ENCODE measurements around the gene CYB561D1. TPM values are rescaled to one million over a fixed set of nuclear protein-coding genes. Genes with fewer than 3 reads are reported as not detected.

The CYB561D1 gene
- total RNA-seq, 1 donor from 2014 or later: 10.8 TPM

- no peak overlapping the region for H3K27ac Mint-ChIP-seq (ENCODE audit: unreplicated experiment)
Measured at GRCh38 chr1:109508873-109509175, 14.9 kb downstream of the CYB561D1 start.

DNA sequence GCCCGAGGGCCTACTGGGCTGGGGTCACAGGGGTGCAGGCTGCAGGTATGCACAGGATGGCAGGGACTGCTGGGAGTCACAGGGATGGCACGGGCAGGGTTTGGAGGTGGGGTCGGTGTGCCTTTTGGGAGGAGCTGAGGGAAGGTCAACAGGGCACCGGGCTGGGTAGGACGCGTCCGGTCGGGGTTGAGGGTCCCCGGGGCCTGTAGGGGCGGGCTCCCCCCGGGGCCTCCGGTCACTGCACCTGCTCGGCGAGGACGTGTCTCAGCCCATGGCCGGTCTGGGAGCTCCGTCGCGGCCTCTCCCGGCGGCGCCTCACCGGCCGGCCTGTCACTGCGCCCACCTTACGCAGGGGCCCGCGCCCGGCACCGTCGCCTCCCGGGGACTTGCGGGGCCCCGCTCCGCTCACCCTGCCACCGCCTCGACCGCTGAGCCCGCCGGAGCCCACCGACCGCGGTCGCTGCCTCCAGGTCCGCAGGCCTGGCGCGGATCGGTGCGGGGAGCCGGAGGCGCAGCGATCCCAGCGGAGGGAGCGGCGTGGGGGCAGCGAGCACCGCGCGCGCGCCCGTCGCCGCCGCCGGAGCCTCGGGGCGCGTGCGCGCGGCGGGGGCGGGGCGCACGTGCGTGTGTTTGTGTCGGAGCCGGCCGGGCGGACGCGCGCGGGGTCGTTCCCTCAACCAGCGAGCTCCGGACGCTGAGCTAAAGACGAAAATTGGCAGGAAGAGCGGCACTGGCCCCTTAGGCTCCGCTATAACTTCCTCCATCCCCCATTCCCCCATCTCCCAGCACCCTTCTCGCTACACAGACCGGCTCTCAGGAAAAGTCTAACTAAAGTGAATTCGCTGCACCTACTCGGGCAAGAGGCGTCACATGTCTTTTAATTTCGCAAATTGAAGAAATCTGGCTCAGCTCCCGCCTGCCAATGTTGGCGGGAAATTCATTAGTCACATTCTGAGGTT lies 15.6 kb downstream of the CYB561D1 start, which contains the start of gene AMIGO1:
TSS of gene AMIGO1 (minus strand) at position 552 of the 959 bp plus-strand sequence. CDS start 815 bp downstream, outside the sequence.
- DNase-seq (ENCODE audit: low spot score): no peak
- H3K27ac Mint-ChIP-seq (ENCODE audit: unreplicated experiment): no peak within 1 kb of the TSS
- no peaks in the 10 kb centered on the region for H3K36me3 Mint-ChIP-seq (ENCODE audit: low read depth)
- H3K9me3 Mint-ChIP-seq (ENCODE audit: low read depth): no peaks in the 10 kb centered on the region
- peak within 1 kb of the TSS; percentile 78 for H3K4me3 Mint-ChIP-seq (ENCODE audit: unreplicated experiment)
- TF ChIP-seq, protein P1, sequence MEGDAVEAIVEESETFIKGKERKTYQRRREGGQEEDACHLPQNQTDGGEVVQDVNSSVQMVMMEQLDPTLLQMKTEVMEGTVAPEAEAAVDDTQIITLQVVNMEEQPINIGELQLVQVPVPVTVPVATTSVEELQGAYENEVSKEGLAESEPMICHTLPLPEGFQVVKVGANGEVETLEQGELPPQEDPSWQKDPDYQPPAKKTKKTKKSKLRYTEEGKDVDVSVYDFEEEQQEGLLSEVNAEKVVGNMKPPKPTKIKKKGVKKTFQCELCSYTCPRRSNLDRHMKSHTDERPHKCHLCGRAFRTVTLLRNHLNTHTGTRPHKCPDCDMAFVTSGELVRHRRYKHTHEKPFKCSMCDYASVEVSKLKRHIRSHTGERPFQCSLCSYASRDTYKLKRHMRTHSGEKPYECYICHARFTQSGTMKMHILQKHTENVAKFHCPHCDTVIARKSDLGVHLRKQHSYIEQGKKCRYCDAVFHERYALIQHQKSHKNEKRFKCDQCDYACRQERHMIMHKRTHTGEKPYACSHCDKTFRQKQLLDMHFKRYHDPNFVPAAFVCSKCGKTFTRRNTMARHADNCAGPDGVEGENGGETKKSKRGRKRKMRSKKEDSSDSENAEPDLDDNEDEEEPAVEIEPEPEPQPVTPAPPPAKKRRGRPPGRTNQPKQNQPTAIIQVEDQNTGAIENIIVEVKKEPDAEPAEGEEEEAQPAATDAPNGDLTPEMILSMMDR (IDR thresholded peaks at IDR 0.05): no peak
- H3K4me1 Mint-ChIP-seq (ENCODE audit: low read depth): peaks cover 20% of the 10 kb centered on the region
- H3K27me3 Mint-ChIP-seq (ENCODE audit: low read depth): peaks cover 5% of the 10 kb centered on the region

More at GRCh38 chr1:109508873-109509175, 14.9 kb downstream of the CYB561D1 start:
- Mint-ChIP-seq H3K9me3 (ENCODE audit: low read depth) (no peaks in the 10 kb centered on the region), H3K36me3 (ENCODE audit: low read depth) (no peaks in the 10 kb centered on the region), H3K27me3 (ENCODE audit: low read depth) (peaks cover 5% of the 10 kb centered on the region), H3K4me1 (ENCODE audit: low read depth) (peaks cover 20% of the 10 kb centered on the region), H3K4me3 (ENCODE audit: unreplicated experiment) (peak overlapping the region; percentile 76)
- TF ChIP-seq, protein P1 (IDR thresholded peaks at IDR 0.05): no peak
- DNase-seq (ENCODE audit: low spot score): no peak

DNA sequence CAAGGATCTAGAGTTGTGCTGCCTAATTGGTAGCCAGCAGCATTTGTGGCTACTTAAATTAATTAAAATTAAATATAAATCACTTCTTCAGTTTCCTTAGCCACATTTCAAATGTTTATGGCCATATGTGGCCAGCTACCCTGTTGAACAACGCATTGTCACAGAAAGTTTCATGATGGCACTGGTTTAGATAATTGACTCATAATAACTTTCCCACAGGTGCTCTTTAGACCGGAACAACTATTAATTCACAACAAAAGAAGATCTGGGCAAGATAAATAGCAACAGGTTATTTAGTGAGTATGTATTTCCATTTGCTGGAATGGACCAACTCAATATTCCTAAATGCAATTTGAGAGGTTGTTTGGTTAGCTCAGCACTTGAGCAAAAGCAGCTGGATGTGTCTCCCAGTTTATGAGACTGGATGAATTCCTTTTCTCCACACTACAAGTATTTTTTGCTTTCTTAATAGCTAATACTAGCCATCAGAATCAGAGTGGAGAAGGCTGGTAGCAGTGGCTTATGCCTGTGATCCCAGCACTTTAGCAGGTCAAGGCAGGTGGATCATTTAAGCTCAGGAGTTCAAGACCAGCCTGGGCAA lies 19.3 kb downstream of the CYB561D1 start:
- Mint-ChIP-seq H3K36me3 (ENCODE audit: low read depth) (no peaks in the 10 kb centered on the region), H3K27me3 (ENCODE audit: low read depth) (peaks cover 5% of the 10 kb centered on the region), H3K4me3 (ENCODE audit: unreplicated experiment) (no peak overlapping the region), H3K9me3 (ENCODE audit: low read depth) (no peaks in the 10 kb centered on the region), H3K27ac (ENCODE audit: unreplicated experiment) (no peak overlapping the region), H3K4me1 (ENCODE audit: low read depth) (peaks cover 27% of the 10 kb centered on the region)
- DNase-seq (ENCODE audit: low spot score): no peak
- TF ChIP-seq, protein P1 (IDR thresholded peaks at IDR 0.05): no peak

DNA sequence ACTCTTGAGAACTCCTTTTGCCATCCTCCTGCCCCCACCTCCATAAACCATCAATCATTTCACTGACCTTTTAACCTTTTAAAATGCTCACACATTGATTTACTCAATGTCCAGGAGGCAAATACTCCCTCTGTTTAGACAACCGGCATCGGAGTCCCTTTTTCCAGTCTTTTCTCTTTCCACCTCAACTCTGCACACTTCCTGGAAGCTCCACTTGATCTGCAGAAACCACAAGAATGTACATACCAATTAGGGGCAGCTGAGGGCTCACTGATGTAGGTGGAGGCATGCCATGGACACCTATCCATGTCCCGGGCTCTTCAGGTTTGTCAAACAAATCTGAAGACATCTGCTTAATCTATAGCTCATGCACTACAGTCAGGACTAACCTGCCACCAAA lies 21.0 kb downstream of the CYB561D1 start:
- no peaks in the 10 kb centered on the region for H3K9me3 Mint-ChIP-seq (ENCODE audit: low read depth)
- H3K36me3 Mint-ChIP-seq (ENCODE audit: low read depth): no peaks in the 10 kb centered on the region
- H3K27ac Mint-ChIP-seq (ENCODE audit: unreplicated experiment): no peak overlapping the region
- peaks cover 15% of the 10 kb centered on the region for H3K4me1 Mint-ChIP-seq (ENCODE audit: low read depth)
- no peak for DNase-seq (ENCODE audit: low spot score)
- TF ChIP-seq, protein P1 (IDR thresholded peaks at IDR 0.05): no peak
- H3K4me3 Mint-ChIP-seq (ENCODE audit: unreplicated experiment): no peak overlapping the region
- H3K27me3 Mint-ChIP-seq (ENCODE audit: low read depth): peaks cover 5% of the 10 kb centered on the region

DNA sequence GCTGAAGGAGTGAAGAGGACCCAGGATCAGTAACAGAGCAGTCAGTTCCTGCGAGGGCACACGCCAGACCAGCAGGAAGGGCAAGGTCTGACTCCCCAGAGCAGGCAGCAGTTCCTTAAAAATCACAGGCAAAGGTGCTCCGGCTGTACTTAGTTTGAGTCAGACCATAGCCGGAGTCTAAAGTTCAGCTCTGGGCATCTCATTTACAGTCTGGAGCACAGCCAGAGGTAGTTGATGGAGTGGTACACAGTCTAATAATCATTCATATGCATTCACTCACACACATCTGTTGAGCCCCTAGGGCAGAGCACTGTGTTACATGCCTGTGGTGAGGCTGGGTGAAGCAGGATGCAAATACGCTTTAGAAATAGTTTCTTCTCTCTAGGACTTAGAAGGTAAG lies 23.0 kb downstream of the CYB561D1 start:
- H3K4me3 Mint-ChIP-seq (ENCODE audit: unreplicated experiment): no peak overlapping the region
- DNase-seq (ENCODE audit: low spot score): no peak
- TF ChIP-seq, protein P1 (IDR thresholded peaks at IDR 0.05): no peak
- H3K4me1 Mint-ChIP-seq (ENCODE audit: low read depth): peaks cover 8% of the 10 kb centered on the region
- no peaks in the 10 kb centered on the region for H3K27me3 Mint-ChIP-seq (ENCODE audit: low read depth)
- no peak overlapping the region for H3K27ac Mint-ChIP-seq (ENCODE audit: unreplicated experiment)
- H3K9me3 Mint-ChIP-seq (ENCODE audit: low read depth): no peaks in the 10 kb centered on the region
- H3K36me3 Mint-ChIP-seq (ENCODE audit: low read depth): no peaks in the 10 kb centered on the region
